ENCODE measurements around the gene FAM163B. TPM values are rescaled to one million over a fixed set of nuclear protein-coding genes. Genes with fewer than 3 reads are reported as not detected.
A peak's percentile ranks its signal among the peaks of the same experiment; 100 is the strongest.

The FAM163B gene
- total RNA-seq, 2 donors from 2014 or later: 1.2 TPM; not detected in 1

DNA sequence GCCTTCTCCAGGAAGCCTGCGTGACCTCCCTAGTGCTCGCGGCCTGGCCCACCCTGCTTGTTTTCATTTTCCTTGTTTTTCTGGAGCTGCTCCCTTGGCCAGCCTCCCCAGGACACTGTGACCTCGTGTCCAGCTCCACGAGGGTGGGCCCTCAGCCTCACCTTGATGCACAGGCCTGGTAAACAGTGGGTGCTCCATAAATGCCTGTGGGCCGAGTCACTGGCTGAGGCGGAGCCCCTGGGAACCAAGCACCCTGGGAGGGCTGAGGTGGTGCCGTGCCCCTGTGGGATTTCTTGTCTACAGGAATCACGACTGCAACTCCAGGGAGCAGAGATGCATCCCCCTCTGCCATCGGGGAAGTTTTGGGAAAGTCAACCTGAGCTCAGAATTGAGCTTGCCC, 17.2 kb downstream of the FAM163B start:
- DNase-seq: no peak
- intact Hi-C loops (cut with DNase I): no loop called here
- no peaks in the 10 kb centered on the region for H3K9me3 ChIP-seq
- no peak overlapping the region for H3K27ac ChIP-seq
- TF ChIP-seq CTCF (IDR thresholded peaks at IDR 0.05): no peak
- no peak overlapping the region for H3K9ac ChIP-seq (ENCODE audit: low read depth in 2 of 2, low read length in 2 of 2)
- no peaks in the 10 kb centered on the region for H3K27me3 ChIP-seq
- no peaks in the 10 kb centered on the region for H3K4me1 ChIP-seq
- H3K36me3 ChIP-seq: no peaks in the 10 kb centered on the region
- H3K4me3 ChIP-seq: no peak overlapping the region

- Histone ChIP-seq H3K27me3 (peaks cover 4% of the 10 kb centered on the region), H3K9me3 (no peaks in the 10 kb centered on the region), H3K27ac (no peak overlapping the region), H3K9ac (ENCODE audit: low read depth in 2 of 2, low read length in 2 of 2) (no peak overlapping the region), H3K4me1 (no peaks in the 10 kb centered on the region), H3K4me3 (no peak overlapping the region), H3K36me3 (no peaks in the 10 kb centered on the region)
- no peak for TF ChIP-seq CTCF (IDR thresholded peaks at IDR 0.05)
- DNase-seq: no peak
- intact Hi-C loops (cut with DNase I): no loop called here
Measured at GRCh38 chr9:133591116-133591910, 17.9 kb downstream of the FAM163B start.

- DNase-seq: no peak
Measured at GRCh38 chr9:133590231-133590855, 18.8 kb downstream of the FAM163B start.

DNA sequence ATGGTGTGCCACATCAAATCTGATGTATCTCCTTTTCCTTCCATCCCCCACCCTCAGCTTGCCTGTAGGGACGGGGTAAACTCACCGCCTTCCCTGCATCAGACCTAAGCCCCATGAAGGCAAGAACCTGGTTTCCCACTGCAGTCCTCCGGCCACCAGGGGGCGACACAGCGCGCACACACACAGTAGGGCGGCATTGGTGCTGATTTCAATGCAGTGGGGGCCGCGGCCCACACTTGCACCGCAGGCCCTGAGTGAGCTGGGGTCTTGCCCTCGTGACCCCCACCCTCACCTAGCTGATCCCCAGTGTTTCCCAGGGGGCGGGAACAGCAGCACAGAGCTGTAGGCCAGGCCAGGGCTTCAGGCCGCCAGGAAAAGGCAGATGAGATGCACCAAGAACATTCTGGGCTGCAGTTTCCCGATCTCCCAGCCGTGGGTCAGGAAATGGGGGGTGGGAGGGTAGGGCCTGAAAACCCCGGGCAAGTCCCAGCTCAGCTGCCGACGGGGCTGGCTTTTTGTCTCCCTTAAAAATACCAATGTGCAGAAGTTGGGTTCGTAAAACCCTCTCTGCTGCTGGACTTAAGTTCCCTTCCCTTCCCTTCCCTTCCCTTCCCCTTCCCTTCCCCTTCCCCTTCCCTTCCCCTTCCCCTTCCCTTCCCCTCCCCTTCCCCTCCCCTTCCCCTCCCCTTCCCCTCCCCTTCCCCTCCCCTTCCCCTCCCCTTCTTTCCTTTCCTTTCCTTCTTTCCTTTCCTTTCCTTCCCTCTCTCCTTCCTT, 19.5 kb downstream of the FAM163B start:
- Histone ChIP-seq H3K27me3 (peaks cover 7% of the 10 kb centered on the region), H3K27ac (no peak overlapping the region), H3K36me3 (no peaks in the 10 kb centered on the region), H3K9me3 (no peaks in the 10 kb centered on the region), H3K9ac (ENCODE audit: low read depth in 2 of 2, low read length in 2 of 2) (no peak overlapping the region), H3K4me3 (no peak overlapping the region), H3K4me1 (peaks cover 4% of the 10 kb centered on the region)
- DNase-seq: no peak
- peak; percentile 25 for TF ChIP-seq CTCF (IDR thresholded peaks at IDR 0.05)
- intact Hi-C loops (cut with DNase I): no loop called here

More at GRCh38 chr9:133590231-133590855, 18.8 kb downstream of the FAM163B start:
- Histone ChIP-seq H3K4me3 (no peak overlapping the region), H3K9ac (ENCODE audit: low read depth in 2 of 2, low read length in 2 of 2) (no peak overlapping the region), H3K4me1 (no peaks in the 10 kb centered on the region), H3K27ac (no peak overlapping the region), H3K36me3 (no peaks in the 10 kb centered on the region), H3K9me3 (no peaks in the 10 kb centered on the region), H3K27me3 (peaks cover 7% of the 10 kb centered on the region)
- TF ChIP-seq CTCF (IDR thresholded peaks at IDR 0.05): no peak
- intact Hi-C loops (cut with DNase I): no loop called here

DNA sequence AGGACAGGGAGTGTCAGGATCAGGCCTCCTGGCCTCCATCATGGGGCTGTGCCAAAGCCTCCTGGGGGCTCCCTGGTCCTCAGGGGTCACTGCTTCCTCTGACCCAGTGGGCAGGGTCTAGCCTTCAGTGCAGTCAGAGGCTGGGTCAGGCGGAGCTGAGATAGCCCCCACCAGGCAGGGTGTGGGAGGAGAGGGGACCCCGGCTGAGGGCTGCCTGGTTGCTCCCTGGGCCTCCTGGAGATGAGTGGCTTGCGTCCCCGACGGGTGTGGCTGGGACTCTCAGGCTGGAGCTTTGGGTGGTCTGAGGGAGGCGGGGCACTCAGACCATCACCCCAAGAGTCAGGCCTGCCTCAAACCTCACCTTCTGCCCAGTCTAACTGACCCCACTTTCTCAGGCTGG, 21.7 kb downstream of the FAM163B start:
- peaks cover 11% of the 10 kb centered on the region for H3K4me1 ChIP-seq
- H3K27ac ChIP-seq: no peak overlapping the region
- DNase-seq: no peak
- no peaks in the 10 kb centered on the region for H3K9me3 ChIP-seq
- intact Hi-C loops (cut with DNase I): no loop called here
- TF ChIP-seq CTCF (IDR thresholded peaks at IDR 0.05): no peak
- H3K27me3 ChIP-seq: peaks cover 7% of the 10 kb centered on the region
- no peaks in the 10 kb centered on the region for H3K36me3 ChIP-seq
- no peak overlapping the region for H3K9ac ChIP-seq (ENCODE audit: low read depth in 2 of 2, low read length in 2 of 2)
- no peak overlapping the region for H3K4me3 ChIP-seq
